Stimulated activated CD8-positive, alpha-beta memory T cell treated with anti-CD3 and anti-CD28 coated beads, Interleukin-7, amount 100 ng/mL, for 1 hour (primary cell): ENCODE results near the gene CDH13.

Experiments
- DNase-seq, 2 donors: peaks; one replicate each; pipeline ENCODE4 v3.0.0-alpha.2; 2020; ENCODE audit warnings: low read depth in 2 of 2

The CDH13 gene

DNA sequence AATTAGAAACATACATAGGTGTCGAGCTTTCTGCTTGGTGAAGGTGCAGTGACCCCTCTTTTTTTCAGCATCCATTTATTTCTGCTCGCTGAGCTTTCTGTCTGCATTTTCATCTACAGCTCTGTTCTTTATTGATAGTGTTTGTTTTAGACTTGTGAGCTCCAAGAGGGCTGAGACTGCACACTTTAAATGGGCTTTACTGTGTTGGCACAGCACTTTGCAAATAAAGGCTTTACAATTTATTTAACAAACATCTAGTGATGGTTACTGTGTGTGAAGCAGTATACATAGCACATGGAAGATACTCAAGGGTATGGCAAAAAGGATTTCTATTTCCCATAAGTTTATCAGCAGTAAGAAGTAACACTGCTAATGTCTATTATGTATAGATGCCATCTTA lies 617.3 kb downstream of the CDH13 start:
- DNase-seq: no peak

DNA sequence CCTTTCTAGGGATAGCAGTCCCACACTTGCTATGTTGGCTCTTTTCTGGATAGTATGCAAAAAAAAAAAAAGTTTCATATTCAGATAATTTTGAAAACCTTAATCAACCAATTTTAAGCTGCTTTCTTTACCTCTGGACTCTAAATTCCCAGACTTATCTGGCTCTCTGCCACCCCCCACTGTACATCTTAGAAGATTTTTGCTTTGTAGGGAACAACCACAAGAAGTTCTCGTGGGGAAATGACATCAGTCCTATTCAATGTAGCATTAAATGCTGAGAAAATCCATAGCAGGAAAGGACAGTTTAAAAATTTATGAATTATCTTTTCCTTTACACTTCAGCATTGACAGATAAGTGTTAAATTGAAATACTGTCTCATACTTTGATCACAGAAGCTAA lies 618.3 kb downstream of the CDH13 start:
- DNase-seq: no peak

DNA sequence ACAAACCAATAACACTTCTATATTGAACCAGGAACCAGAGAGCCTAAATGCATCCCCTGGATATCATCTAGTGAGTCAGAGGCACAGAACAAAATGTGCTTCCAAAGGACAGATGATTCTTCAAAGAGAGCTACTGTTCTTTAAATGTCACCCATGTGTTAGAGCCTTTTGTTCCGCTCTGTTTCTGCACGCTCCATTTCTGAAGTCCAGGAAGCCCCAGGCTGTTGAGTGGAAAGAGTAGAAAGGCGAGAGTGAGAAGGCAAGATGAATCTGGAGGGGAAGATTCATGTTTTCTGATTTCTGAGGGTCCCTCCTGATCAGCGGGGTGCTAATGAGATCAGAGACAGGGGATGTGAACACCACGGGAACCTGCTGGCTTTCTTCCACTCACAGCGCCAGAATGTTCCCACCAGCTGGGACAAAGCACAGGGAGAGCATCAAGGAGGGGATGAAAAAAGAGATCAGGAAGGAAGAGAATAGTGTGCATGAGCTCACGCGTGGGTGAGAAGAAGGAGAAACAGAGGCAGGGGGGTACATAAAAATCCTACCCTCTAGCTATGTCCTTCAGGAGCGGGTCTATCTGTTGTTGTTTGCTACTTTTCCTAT lies 621.1 kb downstream of the CDH13 start:
- DNase-seq: no peak

DNA sequence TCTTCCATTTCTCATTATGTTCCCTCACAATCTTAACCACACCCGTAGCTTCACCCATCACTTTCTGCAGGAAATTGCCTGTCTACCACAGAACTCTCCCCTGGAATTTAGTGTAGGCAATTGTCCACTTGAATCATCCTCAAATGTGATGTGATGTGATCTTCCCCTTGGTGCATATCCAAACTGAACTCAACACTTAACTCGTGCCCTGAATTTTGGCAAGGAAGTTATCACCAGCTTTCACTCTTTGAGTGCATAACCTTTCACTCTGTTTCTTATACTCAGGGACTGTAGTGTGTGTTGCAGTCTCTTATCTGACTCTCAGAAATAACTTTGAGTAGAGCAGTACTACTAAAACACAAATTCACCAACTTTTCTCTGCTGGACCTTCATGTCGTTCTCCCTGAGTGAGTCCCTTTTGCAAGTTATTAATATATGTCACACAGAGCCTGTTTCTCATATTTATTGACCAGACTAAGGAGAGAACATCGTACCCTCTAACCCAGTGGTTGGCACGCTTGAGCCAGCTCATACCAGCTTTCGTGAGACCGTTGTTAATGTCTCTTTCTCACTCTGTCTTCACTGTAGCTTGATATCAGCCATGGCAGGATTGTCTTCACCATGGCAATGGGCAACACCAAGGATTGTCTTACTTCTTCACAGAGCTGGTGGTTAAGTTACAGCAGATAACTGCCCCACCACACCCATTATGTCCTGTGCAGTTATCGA lies 622.1 kb downstream of the CDH13 start:
- no peak for DNase-seq

DNA sequence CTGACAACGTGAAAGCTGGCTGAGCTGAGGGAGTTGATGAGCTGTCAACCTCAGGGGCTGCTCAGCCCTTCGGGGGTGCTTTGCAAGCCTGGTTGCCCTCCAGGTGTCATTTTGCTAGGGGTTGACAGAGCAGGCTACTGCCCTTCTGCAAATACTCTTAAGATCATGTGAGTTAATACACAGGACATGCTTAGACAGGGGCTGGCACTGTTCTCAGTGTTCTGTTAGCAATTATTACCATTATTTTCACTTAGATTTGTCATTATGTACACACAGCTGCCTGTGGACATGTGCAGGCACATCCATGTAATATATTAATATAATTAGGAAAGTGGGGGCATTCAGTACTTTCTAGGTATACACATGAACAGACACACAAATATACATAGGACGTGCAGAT lies 626.8 kb downstream of the CDH13 start:
- no peak for DNase-seq

DNA sequence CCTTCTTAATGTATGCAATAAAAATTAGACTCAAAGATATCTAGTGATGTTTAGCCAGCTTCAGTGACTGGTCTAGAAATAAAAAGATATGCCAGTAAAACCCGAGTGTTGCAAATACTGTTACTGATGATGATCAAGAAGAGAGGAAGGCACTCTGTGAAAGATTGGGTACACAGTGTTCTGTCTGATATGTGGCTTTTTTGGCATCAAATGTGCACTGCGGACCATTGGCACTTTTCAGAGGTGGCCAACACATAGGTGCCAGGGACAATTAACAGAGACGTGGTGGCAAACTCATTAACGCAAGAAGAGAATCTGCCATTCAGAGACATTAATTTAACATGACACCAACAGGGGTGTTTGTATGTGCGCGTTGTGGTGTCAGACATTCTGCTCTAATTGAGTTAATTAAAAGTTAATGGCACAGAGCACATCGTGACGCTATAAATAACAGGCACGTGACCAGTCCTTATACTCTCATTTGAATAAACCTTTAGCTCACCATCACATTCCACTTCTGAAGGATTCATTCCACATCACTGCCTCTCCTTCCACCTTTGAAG lies 631.7 kb downstream of the CDH13 start:
- no peak for DNase-seq

DNA sequence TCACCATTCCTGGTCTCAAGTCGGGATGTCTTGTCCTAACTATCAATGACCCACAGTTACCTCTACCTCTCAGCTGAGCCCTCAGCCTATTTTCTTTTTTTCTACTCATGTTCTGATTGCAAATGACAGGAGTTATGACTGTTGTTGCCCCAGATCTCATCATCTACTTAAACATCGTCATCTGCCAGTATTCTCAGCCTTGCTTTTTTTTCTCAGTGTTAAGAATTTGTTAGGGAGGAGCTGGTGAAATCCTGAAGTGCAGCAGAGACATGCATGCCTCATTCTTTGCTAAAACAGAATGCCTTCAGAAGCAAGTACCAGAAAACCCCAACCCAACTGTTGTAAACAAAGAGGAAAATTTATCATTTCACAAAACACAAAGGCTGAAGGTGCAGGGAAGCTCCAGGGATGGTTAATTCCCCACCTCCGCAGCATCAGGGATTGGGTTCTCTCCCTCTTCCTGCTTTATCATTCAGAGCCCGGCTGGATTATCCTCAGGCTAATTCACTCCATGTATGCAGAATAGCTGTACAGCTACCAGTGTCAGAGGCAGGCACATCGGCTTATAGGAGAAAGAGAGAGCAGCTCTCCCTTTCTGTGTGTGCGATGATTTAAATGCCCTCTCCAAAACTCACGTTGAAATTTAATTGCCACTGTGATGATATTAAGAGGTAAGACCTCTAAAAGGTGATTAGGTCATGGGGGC lies 640.2 kb downstream of the CDH13 start:
- no peak for DNase-seq

DNA sequence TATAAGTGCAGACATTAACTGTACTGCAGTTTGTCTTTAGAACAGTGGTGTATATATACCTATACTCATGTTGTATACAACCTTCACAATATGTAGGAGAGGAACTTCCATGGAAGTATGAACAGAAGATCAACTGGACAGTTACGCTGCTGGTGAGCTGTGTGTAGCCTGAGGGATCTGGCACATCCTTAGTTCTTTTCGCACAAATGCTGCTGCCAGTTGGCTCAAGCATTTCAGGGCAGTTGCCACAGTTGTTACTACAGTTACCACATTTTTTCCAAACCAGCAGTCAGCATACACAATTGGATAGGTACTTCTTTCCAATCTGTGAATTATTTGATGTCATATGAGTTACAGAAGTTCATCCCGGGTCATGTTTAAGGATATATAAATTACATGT lies 641.4 kb downstream of the CDH13 start:
- DNase-seq: no peak

DNA sequence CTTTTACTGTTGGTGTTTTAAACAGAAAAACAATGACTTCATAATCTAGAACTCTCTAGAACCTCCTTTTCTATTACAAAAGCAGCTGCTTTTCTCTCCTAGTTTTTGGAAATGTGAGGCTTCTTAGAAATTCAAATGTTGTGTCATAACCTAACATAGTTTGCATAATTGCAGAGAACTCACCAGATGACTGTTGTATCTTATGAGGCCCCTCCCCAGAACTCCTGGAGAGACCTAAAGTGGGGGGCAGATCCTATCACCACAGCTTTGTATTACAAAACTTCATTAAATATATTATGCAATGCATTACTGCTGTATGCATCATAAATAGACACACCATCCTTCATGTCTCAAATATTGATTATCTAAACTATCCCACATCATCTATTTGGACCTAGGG lies 642.3 kb downstream of the CDH13 start:
- no peak for DNase-seq

DNA sequence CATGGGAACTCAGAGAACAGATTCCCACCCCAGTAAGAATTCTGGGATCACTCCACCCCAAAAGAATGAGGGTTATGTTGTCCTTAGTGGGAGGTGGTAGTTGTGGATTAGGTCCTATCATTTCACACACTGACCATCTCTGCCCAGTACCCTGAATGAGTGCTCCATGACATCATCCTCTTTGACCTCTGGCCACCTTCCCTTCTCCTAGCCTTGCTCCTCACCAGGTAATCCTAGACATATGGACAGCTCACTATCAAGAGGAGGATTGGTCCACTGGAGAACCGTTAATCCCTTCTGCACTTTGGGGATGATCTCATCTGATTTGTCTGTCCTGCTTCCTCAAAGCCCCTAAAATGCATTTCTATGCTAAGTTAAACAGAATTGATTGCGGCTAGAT lies 642.8 kb downstream of the CDH13 start:
- DNase-seq: no peak

DNA sequence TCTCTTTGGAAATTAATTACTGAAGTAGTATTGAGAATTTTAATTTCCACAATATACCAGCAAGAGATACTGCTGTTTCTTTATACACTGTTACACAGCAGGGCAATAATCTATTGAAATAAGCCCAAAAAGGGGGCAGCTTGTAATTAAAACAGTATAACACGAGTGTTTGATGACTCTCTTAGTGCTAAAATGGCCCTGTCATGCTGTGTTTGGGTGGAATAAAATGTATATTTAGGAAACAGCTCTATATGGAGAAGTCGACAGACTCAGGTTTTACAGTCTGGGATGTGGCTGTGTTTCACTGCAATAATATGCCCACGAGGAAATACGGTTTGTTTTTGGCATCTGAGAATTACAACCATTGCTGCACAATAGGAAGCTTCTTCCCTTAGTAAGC lies 643.3 kb downstream of the CDH13 start:
- no peak for DNase-seq

DNA sequence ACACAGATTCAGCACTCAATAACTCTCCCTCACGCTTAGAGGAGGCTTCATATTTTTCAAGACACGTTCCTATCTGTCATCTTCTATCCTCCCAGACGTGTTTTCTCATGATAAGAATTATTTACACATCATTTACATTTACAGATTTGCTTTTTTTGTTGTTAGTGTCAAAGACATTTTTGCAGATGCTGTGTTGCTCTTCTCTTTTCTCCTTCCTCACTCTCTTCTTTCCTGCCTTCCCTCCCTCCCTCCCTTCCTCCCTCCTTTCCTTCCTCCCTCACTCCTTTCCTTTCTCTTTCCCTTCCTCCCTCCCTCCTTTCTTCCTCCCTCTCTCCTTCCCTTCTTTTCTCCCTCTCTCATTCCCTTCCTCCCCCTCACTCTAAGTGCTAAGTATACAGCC lies 643.9 kb downstream of the CDH13 start:
- no peak for DNase-seq

DNA sequence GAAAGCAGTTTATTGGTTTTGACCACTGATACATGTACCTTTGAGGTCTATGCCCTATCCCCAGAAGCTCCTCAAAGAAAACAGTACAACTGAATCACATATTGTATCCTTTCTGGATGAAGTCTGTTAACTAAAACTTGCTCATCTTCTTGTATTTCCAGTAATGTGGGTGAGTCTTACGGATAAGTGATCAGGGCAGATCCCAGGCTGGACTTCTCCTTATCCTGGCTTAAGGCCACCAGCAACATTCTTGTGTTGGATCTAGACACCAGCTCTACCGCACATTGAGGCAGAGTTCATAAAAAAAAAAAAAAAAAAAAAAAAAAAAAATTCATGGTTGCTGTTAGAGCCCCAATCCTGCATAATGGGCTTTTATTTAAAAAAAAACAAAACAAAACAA lies 644.4 kb downstream of the CDH13 start:
- no peak for DNase-seq

DNA sequence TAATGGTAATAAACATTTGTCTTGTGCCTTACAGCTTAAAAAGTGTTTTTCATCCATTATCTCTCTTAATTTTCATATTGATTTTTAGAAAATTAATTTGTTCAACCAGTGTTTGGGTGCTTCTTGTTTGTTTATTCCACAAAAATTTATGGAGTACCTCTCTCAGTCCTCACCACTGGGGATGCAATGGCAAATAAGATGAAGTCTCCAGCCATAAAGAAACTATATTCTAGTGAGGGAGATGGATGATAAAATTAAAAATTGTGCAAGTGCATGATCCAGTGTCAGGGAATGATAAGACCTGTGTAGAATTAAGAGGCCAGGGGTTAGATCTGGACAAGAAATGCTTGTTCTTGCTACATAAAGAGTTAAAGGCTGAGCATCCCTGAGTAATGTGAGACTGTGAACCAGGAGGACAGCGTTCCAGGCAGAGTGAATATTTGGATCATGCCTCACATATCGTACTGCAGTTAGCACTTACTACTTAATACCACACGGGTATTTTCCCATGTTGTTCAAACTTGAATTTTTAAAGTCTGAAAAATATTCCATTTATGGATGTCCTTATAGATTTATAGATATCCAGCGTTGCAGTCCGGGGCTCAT lies 645.3 kb downstream of the CDH13 start:
- no peak for DNase-seq

DNA sequence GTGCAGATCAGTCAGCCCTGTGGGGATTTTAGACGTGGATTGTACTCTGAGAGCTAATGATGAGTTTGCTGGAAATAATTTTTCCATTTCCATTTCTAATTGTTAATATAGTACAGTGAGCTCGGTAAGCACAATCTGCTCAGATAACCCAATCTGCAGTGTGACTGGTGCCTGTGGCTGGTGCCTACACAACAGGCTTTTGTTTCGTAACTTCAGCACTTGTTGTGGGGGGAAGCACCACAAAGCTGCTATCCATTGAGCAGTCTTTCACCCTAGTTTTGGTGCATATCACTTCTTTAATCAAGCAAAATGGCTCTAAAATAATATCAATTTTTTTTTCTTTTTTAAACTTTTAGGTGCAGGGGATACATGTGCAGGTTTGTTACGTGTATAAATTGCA lies 646.1 kb downstream of the CDH13 start:
- DNase-seq: no peak

DNA sequence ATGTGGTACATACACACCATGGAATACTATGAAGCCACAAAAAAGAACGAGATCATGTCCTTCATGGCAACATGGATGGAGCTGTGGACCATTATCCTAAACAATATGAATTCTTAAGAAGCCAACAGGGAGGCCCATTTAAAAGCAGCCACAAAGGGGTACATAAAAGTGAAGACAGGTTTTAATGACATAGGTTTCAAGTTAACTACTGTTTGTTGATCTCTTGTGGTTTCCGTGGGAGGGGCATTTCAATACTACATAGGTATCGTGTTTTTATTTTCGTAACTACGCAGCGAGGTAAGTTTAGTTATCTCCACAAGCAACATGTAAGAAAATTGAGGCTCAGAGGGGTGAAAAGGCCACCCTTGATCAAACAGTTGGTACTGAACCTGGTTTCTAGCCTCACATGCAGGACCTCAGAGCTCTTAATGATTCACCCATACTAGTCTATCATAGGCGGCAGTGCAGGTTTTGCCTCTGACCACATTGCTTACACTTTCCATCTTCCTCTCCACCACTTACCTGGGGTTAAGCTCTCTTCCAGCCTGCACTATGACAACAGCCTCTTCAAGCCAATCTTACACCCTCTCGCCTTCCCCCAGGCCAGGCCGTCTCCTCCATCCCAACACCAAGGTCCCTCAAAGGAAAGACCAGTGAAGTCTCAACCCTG lies 646.9 kb downstream of the CDH13 start:
- no peak for DNase-seq

DNA sequence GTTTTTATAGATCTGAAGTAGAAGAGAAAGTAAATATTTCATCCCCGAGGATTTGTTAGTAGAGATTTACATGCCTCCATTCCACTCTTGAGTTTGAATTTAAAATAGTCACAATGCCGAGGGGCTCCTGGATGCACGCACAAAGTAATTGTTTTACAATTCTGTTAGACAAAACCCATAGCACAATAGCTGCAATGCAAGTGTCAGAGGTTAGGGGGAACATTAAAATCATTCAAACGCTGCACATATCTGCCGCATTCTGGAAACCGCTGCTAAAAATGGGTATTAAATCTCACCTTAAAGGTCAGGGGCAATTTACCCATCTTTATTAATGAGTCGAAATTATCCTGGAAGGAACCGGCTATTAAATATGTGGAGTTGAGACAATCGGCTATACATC lies 652.5 kb downstream of the CDH13 start:
- DNase-seq: no peak

DNA sequence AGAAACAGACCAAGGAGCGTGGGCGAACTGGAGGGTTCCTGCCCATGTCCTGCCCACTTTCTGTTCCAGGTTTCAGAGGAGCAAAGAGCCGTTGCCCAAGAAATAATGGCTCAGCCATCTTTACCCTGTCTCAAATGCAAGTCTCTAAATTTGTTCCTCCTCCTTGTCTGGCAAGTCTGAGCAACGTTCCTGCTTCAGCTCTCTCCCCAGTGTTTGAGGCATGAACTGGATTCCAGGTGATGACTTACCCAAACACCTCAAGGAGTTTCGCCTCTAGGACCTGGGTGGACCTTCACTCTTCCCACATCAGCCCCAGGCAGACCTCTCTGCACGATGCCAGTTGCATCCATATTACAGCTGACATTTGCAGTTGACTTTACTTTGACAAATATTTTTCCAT lies 659.2 kb downstream of the CDH13 start:
- DNase-seq: no peak

DNA sequence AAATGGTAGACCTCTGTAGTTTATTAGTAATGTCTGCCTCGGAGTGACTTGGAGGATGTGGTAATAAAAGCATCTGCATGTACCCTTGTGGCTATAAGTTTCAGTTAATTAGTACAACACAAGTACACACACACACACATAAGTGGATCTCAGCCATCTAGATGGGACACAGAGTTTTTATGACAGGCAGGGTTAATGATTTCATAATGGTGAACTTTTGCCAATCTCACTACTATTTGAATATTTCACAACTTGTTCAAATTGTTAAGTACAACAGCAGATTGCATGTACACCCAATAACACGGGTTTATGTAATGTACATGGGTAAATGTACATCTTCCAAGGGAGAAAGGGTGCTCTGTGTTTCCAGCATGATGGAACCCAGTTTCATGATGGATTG lies 669.7 kb downstream of the CDH13 start:
- no peak for DNase-seq

DNA sequence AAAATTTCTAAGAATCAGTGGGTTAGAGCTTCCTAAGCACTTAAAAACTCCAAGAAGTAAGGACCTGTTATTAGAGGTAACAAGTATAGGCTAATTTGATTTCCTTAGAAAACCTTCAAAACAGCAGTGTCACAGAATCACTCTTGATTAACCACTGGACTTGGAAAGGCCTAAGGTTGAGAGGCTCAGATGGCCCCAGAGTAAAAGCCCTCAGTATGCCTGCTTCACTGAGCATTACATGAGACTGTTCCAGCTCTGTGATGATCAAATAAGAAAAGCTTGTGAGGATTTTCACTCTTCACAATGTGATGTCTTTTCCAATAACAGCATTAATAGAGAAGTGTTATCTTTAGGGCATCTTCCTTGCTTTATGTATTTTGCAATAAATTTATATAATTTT lies 671.8 kb downstream of the CDH13 start:
- DNase-seq: no peak

DNA sequence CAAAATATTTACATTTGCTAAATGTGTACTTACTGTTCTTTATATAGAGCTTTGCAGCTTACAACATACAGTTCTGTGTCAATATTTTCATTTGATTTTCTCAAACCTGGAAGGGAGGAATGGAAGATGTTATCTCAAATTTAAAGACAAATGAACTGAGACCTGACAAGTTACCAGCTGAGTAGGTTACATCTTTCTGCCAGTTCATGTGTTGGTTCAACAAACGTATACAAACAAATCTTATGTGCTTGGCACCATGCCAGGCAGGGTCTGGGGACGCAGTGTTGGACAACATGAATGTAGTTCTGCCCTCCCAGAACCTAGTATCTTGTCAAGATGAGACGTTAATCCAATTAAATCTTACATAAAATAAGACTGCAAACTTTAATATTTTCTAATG lies 673.6 kb downstream of the CDH13 start:
- no peak for DNase-seq

DNA sequence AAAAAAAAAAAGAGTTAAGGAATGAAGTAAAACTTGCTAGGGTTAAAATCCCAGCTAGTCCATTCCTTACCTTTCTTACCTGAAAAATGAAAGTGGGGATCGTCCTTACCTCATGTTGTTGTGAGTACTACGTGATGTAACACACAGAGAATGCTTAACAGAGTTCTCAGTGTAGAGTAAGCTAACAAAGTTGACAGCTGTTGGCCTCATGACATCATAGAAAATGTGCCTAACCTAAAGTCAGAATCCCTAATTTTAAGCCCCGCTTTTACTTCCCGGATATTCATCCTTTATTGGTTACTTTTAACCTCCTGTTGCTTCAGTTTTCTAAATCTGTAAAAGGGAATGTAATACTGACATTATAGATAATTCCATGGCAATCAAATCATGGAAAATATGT lies 675.2 kb downstream of the CDH13 start:
- DNase-seq: no peak
